Sigmoid colon (tissue), 7 donors: ENCODE results near the gene COPB2. TPM values are rescaled to one million over a fixed set of nuclear protein-coding genes. Genes with fewer than 3 reads are reported as not detected.

ENCODE experiments used
- DNase-seq: peaks from one replicate; pipeline ENCODE4 v3.0.0-alpha.2; 2019
- H3K27ac ChIP-seq, 4 donors: fragments of 200-600 bp; sonication (generic); one replicate each; pipeline ENCODE4 v1.5.1; 2016 to 2019; ENCODE audit warnings: mild to moderate bottlenecking in 1 of 4
- H3K27me3 ChIP-seq, 3 donors: fragments of 200-600 bp; sonication (generic); one replicate each; pipeline ENCODE4 v1.5.1; 2019; ENCODE audit warnings: mild to moderate bottlenecking in 1 of 3
- H3K36me3 ChIP-seq, 4 donors: fragments of 200-600 bp; sonication (generic); one replicate each; pipeline ENCODE4 v1.5.1; 2016 to 2019
- H3K4me1 ChIP-seq, 4 donors: fragments of 200-600 bp; sonication (generic); one replicate each; pipeline ENCODE4 v1.5.1; 2017 to 2019
- H3K4me3 ChIP-seq, 4 donors: fragments of 200-600 bp; sonication (generic); one replicate each; pipeline ENCODE4 v1.5.1; 2017 to 2019; ENCODE audit warnings: mild to moderate bottlenecking in 2 of 4, moderate library complexity in 1 of 4
- H3K9me3 ChIP-seq, 4 donors: fragments of 200-600 bp in 3 of 4; sonication (generic) in 3 of 4; one replicate each; pipeline versions ENCODE4 v1.5.1 to v1.6.1; 2013 to 2019
- EP300 ChIP-seq, 4 donors: sonication (generic); formaldehyde crosslinking; IDR thresholded peaks; one replicate each; pipeline ENCODE4 v1.6.1; 2017; ENCODE audit warnings: antibody characterized with exemption in 4 of 4
- POLR2A ChIP-seq, 2 donors: fragments of 450-650 bp; IDR thresholded peaks; one replicate each; pipeline ENCODE4 v1.6.1; 2016; ENCODE audit warnings: antibody characterized with exemption in 2 of 2, mild to moderate bottlenecking in 2 of 2, moderate library complexity in 2 of 2
- POLR2AphosphoS5 ChIP-seq, 4 donors: sonication (generic); formaldehyde crosslinking; IDR thresholded peaks; one replicate each; pipeline ENCODE4 v1.6.1; 2017; ENCODE audit warnings: antibody characterized with exemption in 4 of 4
- WGBS, 2 donors: extraction: QIAGEN DNeasy Blood & Tissue Kit; methylation state at CpG; one replicate each; pipeline ENCODE4 v1.1.7; 2013; 5-methylcytosine and 5-hydroxymethylcytosine counted together
- intact Hi-C: fragments of 100-400 bp; cut with DNase I; formaldehyde crosslinking; loops from one replicate; pipeline ENCODE4 v1.15.1; 2023
- polyA plus RNA-seq, 3 donors: library from polyadenylated mRNA; stranded (reverse); fragments of 200-250 nt; gene quantifications; one replicate each; pipeline ENCODE4 v1.2.3, GENCODE V29; 2013
- total RNA-seq, 4 donors: library from RNA; depleted of rRNA; stranded (reverse); fragments of >200 nt; gene quantifications; one replicate each; pipeline ENCODE4 v1.1.0, GENCODE V29; 2016
- TF ChIP-seq, protein P1 (sequence below), 4 experiments: fragments of 450-650 bp in 3 of 4; fragments of 200-600 bp in 1 of 4; IDR thresholded peaks; one replicate each; pipeline ENCODE4 v1.5.1; 2016 to 2019; ENCODE audit warnings: antibody characterized with exemption in 4 of 4, mild to moderate bottlenecking in 3 of 4, moderate library complexity in 2 of 4
- donor health status: healthy with polysubstance abuse.
- donor health status: Bipolar disorder and iron deficiency.
- donor health status: healthy.

COPB2 gene
- total and polyA plus RNA-seq, 7 donors = 52.3 to 82.0 (median 63.7) TPM

DNA sequence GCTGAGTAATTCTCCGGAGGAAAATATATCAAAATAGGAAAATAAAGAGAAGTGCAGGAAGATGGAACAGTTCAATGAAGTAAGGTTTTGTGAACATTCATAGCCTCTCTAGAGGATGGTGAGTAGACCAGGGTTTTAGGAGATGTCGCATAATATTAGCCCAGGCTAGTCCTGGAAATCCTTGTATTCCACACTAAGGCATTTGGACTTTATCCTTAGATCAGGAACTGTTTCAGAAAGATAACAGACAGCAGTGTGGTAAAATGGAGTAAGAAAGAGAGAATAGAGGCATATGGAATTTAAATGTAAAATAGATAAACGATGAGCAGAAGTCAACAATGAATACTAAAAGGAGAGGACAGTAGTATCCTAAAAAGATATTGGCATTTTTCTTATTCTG lies 12.1 kb downstream of the COPB2 start:
- H3K27ac ChIP-seq = no peak overlapping the region
- 87 to 93% methylated on average over 3 of the region's 3 CpGs for WGBS, 2 donors
- no peaks in the 10 kb centered on the region for H3K4me1 ChIP-seq
- no peak for TF ChIP-seq EP300 (IDR thresholded peaks at IDR 0.05)
- no peak for TF ChIP-seq POLR2A (IDR thresholded peaks at IDR 0.05)
- no peak for TF ChIP-seq POLR2AphosphoS5 (IDR thresholded peaks at IDR 0.05)
- TF ChIP-seq, protein P1, sequence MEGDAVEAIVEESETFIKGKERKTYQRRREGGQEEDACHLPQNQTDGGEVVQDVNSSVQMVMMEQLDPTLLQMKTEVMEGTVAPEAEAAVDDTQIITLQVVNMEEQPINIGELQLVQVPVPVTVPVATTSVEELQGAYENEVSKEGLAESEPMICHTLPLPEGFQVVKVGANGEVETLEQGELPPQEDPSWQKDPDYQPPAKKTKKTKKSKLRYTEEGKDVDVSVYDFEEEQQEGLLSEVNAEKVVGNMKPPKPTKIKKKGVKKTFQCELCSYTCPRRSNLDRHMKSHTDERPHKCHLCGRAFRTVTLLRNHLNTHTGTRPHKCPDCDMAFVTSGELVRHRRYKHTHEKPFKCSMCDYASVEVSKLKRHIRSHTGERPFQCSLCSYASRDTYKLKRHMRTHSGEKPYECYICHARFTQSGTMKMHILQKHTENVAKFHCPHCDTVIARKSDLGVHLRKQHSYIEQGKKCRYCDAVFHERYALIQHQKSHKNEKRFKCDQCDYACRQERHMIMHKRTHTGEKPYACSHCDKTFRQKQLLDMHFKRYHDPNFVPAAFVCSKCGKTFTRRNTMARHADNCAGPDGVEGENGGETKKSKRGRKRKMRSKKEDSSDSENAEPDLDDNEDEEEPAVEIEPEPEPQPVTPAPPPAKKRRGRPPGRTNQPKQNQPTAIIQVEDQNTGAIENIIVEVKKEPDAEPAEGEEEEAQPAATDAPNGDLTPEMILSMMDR (IDR thresholded peaks at IDR 0.05) = no peak
- H3K36me3 ChIP-seq = peaks cover 12 to 91% (median 64%) of the 10 kb centered on the region in 4 donors
- no peak for DNase-seq
- no peaks in the 10 kb centered on the region for H3K27me3 ChIP-seq
- H3K9me3 ChIP-seq = no peaks in the 10 kb centered on the region
- no peak overlapping the region for H3K4me3 ChIP-seq
- intact Hi-C loops = no loop called here

DNA sequence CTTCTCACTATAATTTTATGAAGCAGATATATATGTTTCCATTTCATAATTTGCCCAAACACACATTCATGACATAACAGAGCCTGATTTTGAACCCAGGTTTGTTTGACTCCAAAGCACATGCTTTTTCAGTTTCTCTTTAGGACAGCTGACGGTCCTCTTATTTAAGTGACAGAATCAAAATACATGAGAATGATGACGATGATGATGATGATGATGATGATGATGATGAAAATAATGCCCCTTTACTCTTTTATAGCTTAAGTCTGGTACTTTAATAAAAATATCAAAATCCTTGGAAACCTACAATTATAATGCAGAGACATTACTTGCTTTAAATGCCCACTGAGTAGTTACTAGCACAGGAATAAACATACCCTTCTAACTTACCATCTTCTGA lies 15.3 kb downstream of the COPB2 start:
- no peak overlapping the region for H3K27ac ChIP-seq
- H3K9me3 ChIP-seq = no peaks in the 10 kb centered on the region
- no peak for DNase-seq
- TF ChIP-seq, protein P1 (IDR thresholded peaks at IDR 0.05) = no peak
- no peak for TF ChIP-seq POLR2A (IDR thresholded peaks at IDR 0.05)
- no peak for TF ChIP-seq EP300 (IDR thresholded peaks at IDR 0.05)
- no peak for TF ChIP-seq POLR2AphosphoS5 (IDR thresholded peaks at IDR 0.05)
- H3K4me3 ChIP-seq = no peak overlapping the region
- H3K27me3 ChIP-seq = no peaks in the 10 kb centered on the region
- H3K4me1 ChIP-seq = no peaks in the 10 kb centered on the region
- intact Hi-C loops = no loop called here
- peaks cover 27 to 100% (median 76%) of the 10 kb centered on the region in 4 donors for H3K36me3 ChIP-seq
- WGBS, 2 donors = 80 to 92% methylated on average over 2 of the region's 2 CpGs

DNA sequence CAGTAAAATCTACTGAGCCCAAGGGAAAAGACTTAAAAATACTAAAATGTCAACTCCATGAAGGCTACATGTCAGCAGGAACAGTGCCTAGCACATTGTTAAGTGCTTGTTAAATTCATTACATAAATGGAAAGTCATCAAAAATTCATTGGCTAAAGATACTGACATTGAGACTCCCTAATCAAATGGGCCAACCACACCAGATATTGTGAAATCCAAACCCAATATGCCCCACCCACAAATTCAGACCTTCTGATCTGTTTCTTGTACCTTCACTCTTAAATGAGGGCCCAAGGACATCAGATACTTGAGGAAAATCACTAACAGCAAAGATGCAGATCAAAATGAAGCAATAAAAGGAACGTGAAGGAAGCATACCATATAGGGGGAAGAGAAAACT lies 24.9 kb downstream of the COPB2 start:
- H3K9me3 ChIP-seq = no peaks in the 10 kb centered on the region
- peaks cover 34 to 100% (median 64%) of the 10 kb centered on the region in 4 donors for H3K36me3 ChIP-seq
- H3K4me3 ChIP-seq = no peak overlapping the region
- intact Hi-C loops = no loop called here
- no peak for DNase-seq
- H3K4me1 ChIP-seq = no peaks in the 10 kb centered on the region
- WGBS, 2 donors = 92 to 97% methylated on average over 1 of the region's 1 CpG
- TF ChIP-seq EP300 (IDR thresholded peaks at IDR 0.05) (no peak), POLR2AphosphoS5 (IDR thresholded peaks at IDR 0.05) (no peak), POLR2A (IDR thresholded peaks at IDR 0.05) (no peak)
- TF ChIP-seq, protein P1 (IDR thresholded peaks at IDR 0.05) = no peak
- no peak overlapping the region for H3K27ac ChIP-seq
- H3K27me3 ChIP-seq = no peaks in the 10 kb centered on the region

GRCh38 chr3:139361276-139361675 lies 28.2 kb downstream of the COPB2 start:
- Histone ChIP-seq H3K36me3 (peaks cover 20 to 100% (median 63%) of the 10 kb centered on the region in 4 donors), H3K4me3 (no peak overlapping the region), H3K27ac (no peak overlapping the region), H3K27me3 (no peaks in the 10 kb centered on the region), H3K9me3 (no peaks in the 10 kb centered on the region), H3K4me1 (no peaks in the 10 kb centered on the region)
- no peak for DNase-seq
- intact Hi-C loops = no loop called here
- TF ChIP-seq, protein P1 (IDR thresholded peaks at IDR 0.05) = no peak
- TF ChIP-seq POLR2AphosphoS5 (IDR thresholded peaks at IDR 0.05) = no peak
- 89 to 91% methylated on average over 2 of the region's 2 CpGs for WGBS, 2 donors

GRCh38 chr3:139358841-139359562 lies 30.4 kb downstream of the COPB2 start:
- H3K27ac ChIP-seq = no peak overlapping the region
- H3K9me3 ChIP-seq = no peaks in the 10 kb centered on the region
- WGBS, 2 donors = 77 to 85% methylated on average over 3 of the region's 3 CpGs
- H3K36me3 ChIP-seq = peaks cover 19 to 99% (median 66%) of the 10 kb centered on the region in 4 donors
- no peak overlapping the region for H3K4me3 ChIP-seq
- intact Hi-C loops = no loop called here
- no peak for TF ChIP-seq EP300 (IDR thresholded peaks at IDR 0.05)
- TF ChIP-seq, protein P1 (IDR thresholded peaks at IDR 0.05) = no peak
- no peak for TF ChIP-seq POLR2AphosphoS5 (IDR thresholded peaks at IDR 0.05)
- no peak for TF ChIP-seq POLR2A (IDR thresholded peaks at IDR 0.05)
- no peaks in the 10 kb centered on the region for H3K27me3 ChIP-seq
- DNase-seq = no peak
- H3K4me1 ChIP-seq = no peaks in the 10 kb centered on the region
